GM19023 (cell line): ENCODE results near the gene BRD7.

Source experiments
- ATAC-seq: cut with Tn5 transposase; IDR thresholded peaks from one replicate; pipeline ENCODE4 v1.9.1; 2021; ENCODE audit warnings: mild to moderate bottlenecking, moderate library complexity; ENCODE audit not compliant: unreplicated experiment

The BRD7 gene

GRCh38 chr16:50291719-50292565, 76.8 kb downstream of the BRD7 start:
- no peak for ATAC-seq

DNA sequence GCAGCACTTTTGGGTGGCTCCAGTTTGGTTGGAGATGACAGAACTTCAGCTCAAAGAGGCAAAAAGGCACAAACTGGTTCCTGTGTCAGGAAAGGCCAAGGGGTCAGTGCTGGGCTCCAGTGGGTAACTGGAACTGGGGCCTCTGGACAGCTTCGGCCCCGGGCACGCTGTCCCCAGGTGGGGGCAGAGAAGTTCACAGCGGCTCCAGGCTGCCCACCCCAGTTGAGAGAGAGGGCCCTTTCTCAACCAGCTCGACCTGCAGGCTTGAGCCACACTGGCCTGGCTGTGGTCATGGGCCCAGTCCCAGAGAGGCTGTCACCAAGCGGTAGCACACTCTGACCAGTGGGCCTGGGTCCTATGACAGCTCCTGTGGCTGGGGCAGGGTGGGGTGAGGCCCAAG, 77.9 kb downstream of the BRD7 start:
- no peak for ATAC-seq

GRCh38 chr16:50289950-50290764, 78.6 kb downstream of the BRD7 start:
- no peak for ATAC-seq

GRCh38 chr16:50288920-50289319, 79.9 kb downstream of the BRD7 start:
- ATAC-seq, result no peak

GRCh38 chr16:50288026-50288425, 80.8 kb downstream of the BRD7 start:
- ATAC-seq, result no peak

GRCh38 chr16:50286681-50287080, 82.1 kb downstream of the BRD7 start:
- ATAC-seq, result no peak

- no peak for ATAC-seq
Observed at GRCh38 chr16:50285406-50286003, 83.3 kb downstream of the BRD7 start.

DNA sequence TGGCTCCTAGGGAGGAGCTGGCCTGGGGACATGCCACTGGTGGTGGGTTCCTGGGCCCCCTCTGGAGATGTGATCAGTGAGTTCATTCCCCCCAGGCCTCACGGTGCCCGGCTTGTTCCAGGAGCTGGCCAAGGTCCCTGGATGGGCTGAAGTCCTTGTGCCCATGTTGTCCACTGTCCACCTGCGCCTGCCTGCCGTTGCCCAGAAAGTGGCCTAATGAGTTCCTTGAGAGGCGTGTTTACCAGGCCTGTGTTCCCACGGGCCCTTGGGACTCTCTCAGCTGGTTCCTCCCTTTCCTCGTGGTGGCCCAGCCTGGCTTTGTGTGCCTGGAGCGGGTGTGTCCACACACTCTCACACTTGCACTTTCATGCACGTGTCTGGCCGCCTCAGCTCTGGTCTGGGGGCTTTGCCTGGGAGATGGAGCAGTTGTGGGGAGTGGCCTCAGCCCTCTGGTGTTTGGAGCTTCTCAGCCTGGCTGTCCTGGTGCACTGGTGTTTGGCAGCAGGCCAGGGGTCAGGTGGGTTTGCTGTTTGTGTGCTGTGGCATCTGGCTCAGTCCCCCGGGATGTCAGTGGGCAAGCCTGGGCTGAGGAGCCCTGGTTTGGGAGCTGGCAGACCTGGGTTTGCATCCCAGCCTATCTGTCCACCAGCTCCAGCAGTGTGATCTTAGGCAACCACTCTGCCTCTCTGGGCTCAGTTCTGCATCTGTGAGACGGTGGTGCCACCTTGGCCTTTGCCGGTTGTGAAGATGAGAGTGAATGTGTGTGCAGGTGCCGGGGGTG, 84.5 kb downstream of the BRD7 start:
- ATAC-seq, result no peak

DNA sequence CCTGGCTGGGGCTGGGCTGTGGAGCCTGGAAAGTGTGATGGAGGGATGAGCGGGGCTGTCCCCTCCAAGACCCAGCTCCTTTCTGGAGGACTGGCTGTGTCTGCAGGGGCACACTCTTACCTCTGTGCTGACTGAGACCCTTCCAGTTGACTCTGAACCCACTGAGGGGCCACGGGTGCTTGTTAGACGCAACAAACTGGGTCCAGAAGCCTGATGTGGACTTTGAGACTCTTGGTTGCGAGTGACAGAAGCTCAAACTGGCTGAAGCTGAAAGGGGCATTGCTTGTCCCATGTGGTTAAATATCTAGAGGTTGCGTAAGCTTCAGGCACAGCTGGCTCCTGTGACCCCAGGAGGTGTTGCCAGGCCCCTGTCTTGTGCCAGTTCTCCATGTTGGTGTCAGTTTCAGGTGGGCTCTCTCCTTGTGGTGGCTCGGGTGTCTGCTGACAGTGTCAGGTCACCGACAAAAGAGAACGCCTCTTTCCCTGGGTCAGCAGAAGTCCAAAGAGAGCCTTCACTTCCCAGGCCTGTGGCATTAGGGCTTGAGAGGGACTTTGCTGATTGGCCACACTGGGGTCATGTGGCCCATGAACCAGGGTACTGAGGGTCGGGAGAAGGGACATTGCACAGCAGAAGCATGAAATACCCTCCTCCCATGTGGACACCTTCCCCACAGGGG, 85.7 kb downstream of the BRD7 start:
- ATAC-seq, result no peak

- ATAC-seq, result peak; percentile 89
Observed at GRCh38 chr16:50282010-50282538, 86.7 kb downstream of the BRD7 start.

- no peak for ATAC-seq
Observed at GRCh38 chr16:50281391-50282009, 87.3 kb downstream of the BRD7 start.

GRCh38 chr16:50280932-50281331, 87.9 kb downstream of the BRD7 start:
- no peak for ATAC-seq

DNA sequence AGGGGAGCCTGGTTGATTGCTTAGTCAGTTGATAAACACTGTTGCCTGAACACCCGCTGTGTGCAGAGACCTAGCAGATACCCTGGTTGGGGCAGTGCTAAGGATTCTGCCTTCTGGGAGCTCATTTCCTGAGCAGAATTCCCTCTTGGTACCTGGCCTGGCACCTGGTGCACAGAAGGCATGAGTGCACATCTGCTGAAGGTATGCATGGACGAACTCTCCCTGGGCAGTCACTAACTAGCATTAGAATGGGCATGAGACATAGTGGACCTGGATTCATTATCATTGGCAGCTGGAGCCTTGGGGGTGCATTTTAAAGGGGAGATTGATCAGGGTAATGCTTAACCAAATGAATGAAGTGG, 89.3 kb downstream of the BRD7 start:
- no peak for ATAC-seq

GRCh38 chr16:50278251-50278650, 90.5 kb downstream of the BRD7 start:
- ATAC-seq, result no peak

- no peak for ATAC-seq
Observed at GRCh38 chr16:50276801-50277555, 91.8 kb downstream of the BRD7 start.

- no peak for ATAC-seq
Observed at GRCh38 chr16:50276326-50276640, 92.5 kb downstream of the BRD7 start.

GRCh38 chr16:50275428-50276325, 93.1 kb downstream of the BRD7 start:
- no peak for ATAC-seq

DNA sequence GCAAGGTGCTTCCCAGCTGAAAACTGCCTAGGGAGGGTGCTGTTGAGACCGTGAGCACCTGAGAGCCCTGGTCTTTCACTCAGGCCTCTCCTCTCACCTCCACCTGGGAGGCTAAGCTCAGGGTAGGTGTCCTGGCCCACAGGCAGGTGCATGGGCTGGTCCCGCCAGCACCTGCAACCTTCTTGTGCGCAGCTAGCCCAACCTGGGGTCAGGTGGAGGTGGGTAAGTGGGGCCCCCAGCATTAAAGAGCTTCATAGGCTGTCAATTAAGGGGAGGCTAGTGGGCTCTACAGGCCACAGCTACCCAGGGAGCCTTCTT, 93.7 kb downstream of the BRD7 start:
- ATAC-seq, result no peak
